Suppressor macrophage (primary cell): Measurements from ENCODE around the gene KCTD3.

Source experiments
- DNase-seq, 4 experiments: peaks; one replicate each; pipeline ENCODE4 v3.0.0-alpha.2; 2020 to 2022
- total RNA-seq, 17 experiments: gene quantifications; one replicate each; lab custom pipeline; 2026; ENCODE audit warnings: mixed read lengths in 6 of 17, inconsistent platforms in 3 of 17; lab: John Stamatoyannopoulos, UW

Gene KCTD3
- 21.7 to 40.7 (median 30.4) reads per million in 17 experiments for total RNA-seq

- DNase-seq: peak; percentile 75 to 89 (median 81)
These were observed at the start of gene KCTD3 for GRCh38 chr1:215566556-215567490. KCTD3 (plus strand) TSS chr1:215567304; CDS start chr1:215567686, 382 bp downstream.

GRCh38 chr1:215517441-215517891 is 49.6 kb upstream of the KCTD3 start:
- peak in 2 of 4 experiments; percentile 14 to 16 for DNase-seq

GRCh38 chr1:215518594-215518993 is 48.5 kb upstream of the KCTD3 start:
- no peak for DNase-seq

GRCh38 chr1:215521279-215521678 is 45.8 kb upstream of the KCTD3 start:
- no peak for DNase-seq

GRCh38 chr1:215523128-215523861 is 43.8 kb upstream of the KCTD3 start:
- DNase-seq: no peak

GRCh38 chr1:215523906-215524305 is 43.2 kb upstream of the KCTD3 start:
- peak; percentile 31 to 46 (median 38) for DNase-seq

- DNase-seq: peak; percentile 25 to 80 (median 52)
These were observed 40.8 kb upstream of the KCTD3 start for GRCh38 chr1:215526147-215526845.

DNA sequence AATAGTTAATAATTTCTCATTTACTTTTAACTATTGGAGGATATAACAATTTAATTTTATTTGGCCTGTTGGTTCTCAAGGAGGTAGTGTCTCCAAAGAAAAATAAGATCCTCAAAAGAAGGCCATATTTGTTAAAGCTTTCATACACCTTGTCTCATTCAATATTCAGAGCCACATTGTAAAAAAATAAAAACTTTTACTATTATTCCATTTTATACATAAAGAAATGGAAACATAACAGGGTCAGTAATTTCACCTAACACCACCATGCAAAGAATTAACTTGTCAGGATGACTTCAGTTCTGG is 40.3 kb upstream of the KCTD3 start:
- DNase-seq: no peak

DNA sequence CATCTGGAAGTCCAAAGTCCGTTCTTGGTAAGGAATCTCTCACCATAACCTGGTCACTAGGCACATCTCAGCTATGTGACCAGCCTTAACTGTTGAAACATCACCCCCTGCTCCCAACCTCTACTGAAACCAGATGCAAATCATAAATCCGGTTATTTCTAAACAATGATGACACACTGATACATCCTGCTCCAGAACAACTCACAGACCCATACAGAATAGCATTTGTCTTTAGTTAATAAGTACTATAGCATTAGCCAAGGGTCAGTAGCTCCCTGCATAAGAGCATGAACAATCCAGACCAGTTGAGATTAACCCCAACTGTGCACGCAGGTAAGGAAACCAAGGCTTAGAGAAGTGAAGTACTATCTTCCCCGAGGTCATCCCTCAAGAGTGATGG is 38.0 kb upstream of the KCTD3 start:
- DNase-seq: no peak

DNA sequence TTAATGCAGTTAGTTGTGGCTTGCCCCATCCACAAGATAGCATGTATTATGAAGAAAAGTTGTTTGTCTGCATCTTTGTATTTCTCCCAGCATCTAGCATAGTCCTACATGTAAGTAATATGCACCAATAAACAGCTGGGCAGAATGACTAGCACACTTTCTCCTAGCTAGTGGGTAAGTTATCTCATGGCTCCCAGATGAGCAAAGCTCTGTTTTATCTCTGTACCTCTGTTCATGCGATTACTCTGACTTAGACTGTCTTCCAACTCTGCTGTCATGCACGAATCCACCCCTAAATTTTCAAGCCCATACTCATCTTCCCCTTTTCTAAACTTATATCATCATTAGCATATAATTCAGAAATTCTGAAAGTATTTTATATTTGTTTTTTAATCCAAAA is 37.5 kb upstream of the KCTD3 start:
- no peak for DNase-seq

DNA sequence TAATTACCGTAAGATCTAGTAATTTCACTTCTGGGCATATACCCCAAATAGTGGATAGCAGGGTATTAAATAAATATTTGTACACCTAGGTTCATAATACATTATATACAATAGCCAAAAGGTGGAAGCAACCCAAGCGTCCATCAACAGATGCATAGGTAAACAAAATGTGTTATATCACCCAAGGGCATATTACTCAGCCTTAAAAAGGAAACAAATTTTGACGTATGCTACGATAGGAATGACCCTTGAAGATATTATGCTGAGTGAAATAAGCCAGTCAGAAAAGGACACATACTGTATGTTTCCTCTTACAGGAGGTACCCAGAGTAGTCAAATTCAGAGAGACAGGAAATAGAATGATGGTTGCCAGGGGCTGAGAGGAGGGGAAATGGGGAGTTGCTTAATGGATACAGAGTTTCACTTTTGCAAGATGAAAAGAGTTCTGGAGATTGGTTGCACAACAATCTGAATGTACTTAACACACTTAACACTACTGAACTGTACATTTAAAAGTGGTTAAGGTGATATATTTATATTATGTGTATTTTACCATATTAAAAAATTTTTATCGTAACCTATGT is 36.6 kb upstream of the KCTD3 start:
- DNase-seq: peak in 2 of 4 experiments; percentile 11 to 33

DNA sequence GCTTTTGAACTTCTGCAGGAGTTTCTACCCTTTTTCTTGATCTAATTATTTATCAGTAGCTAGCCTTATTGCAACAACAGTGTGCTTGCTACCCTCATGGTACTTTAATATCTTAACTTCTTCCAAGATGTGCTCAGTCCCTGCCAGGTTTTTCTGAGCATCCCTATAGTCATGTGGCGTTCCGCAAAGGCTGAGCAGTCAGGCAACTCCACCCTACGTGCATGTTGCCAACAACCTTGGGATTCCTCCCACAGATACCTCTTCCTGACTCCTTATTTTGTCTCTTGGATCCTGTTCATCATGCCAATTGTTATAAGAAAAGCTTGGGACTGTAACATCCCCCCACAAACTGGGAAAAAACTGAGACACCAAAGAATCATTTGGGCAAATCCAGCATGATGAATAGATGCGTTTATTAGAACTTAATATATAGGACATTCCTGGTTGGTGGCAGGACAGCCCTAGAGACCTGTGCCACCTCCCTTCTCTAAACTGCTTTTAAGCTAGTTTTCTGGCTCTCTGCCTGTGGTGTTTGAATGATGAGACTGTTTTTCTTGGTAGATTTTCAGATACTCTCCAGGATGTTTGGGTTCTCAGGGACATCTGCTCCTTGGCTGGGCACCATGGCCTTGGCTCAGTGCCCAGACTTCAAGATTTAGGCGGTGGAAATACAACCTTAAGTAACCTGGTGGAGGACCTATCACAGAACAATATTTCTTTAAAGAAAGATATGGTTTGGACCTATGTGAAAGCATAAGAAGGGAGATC is 27.1 kb upstream of the KCTD3 start:
- DNase-seq: no peak

GRCh38 chr1:215542301-215542700 is 24.8 kb upstream of the KCTD3 start:
- DNase-seq: no peak

- peak; percentile 17 to 61 (median 33) for DNase-seq
These were observed 23.9 kb upstream of the KCTD3 start for GRCh38 chr1:215543191-215543606.

- DNase-seq: no peak
These were observed 23.3 kb upstream of the KCTD3 start for GRCh38 chr1:215543806-215544205.

- no peak for DNase-seq
These were observed 22.5 kb upstream of the KCTD3 start for GRCh38 chr1:215544566-215544965.

GRCh38 chr1:215545096-215545495 is 22.0 kb upstream of the KCTD3 start:
- no peak for DNase-seq

- no peak for DNase-seq
These were observed 20.1 kb upstream of the KCTD3 start for GRCh38 chr1:215547011-215547410.

- no peak for DNase-seq
These were observed 15.3 kb upstream of the KCTD3 start for GRCh38 chr1:215551806-215552205.

DNA sequence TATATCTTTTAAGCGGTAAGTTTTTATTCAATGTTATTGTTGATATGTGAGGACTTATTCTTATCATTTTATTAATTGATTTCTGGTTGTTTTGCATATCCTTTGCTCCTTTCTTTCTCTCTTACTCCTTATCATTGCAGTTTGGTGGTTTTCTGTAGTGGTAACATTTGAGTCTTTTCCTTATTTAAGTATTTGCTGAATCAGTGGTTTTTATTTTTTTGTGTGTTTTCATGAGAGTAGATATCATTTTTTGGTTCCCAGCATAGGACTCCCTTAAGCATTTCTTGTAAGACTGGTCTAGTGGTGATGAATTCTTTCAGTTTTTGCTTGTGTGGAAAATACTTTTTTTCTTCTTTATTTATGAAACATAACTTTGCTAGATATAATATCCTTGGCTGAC is 12.2 kb upstream of the KCTD3 start:
- DNase-seq: no peak

- DNase-seq: no peak
These were observed 11.6 kb upstream of the KCTD3 start for GRCh38 chr1:215555531-215555930.

- no peak for DNase-seq
These were observed 10.1 kb upstream of the KCTD3 start for GRCh38 chr1:215556996-215557395.
